Neural cell (in vitro differentiated cells): ENCODE data around the gene CCDC7.

Source experiments
- EP300 ChIP-seq: fragments of 450-650 bp; conservative IDR thresholded peaks from 2 replicates; pipeline ENCODE4 v1.6.1; 2014; ENCODE audit warnings: antibody characterized with exemption, mild to moderate bottlenecking, moderate library complexity; ENCODE audit not compliant: poor library complexity, severe bottlenecking
- EZH2 ChIP-seq: fragments of 200-600, 300-800 bp; shearing (Covaris generic), sonication (generic); IDR thresholded peaks from 2 replicates; pipeline ENCODE4 v1.6.1; 2014; ENCODE audit warnings: antibody characterized with exemption, low read length, borderline replicate concordance, mild to moderate bottlenecking; ENCODE audit not compliant: insufficient read depth, poor library complexity, severe bottlenecking
- MXI1 ChIP-seq: fragments of 450-650 bp; conservative IDR thresholded peaks from 2 replicates; pipeline ENCODE4 v1.6.1; 2014; ENCODE audit warnings: antibody characterized with exemption, mild to moderate bottlenecking; ENCODE audit not compliant: poor library complexity, severe bottlenecking
- POLR2AphosphoS5 ChIP-seq: IDR thresholded peaks from 2 replicates; pipeline ENCODE4 v1.6.1; 2012
- RAD21 ChIP-seq: fragments of 450-650 bp; conservative IDR thresholded peaks from 2 replicates; pipeline ENCODE4 v1.6.1; 2014; ENCODE audit warnings: antibody characterized with exemption, mild to moderate bottlenecking, moderate library complexity
- TAF1 ChIP-seq: IDR thresholded peaks from 2 replicates; pipeline ENCODE4 v1.6.1; 2012; ENCODE audit warnings: low read depth
- TF ChIP-seq, protein P1 (sequence below): IDR thresholded peaks from 2 replicates; pipeline ENCODE4 v1.6.1; 2012; ENCODE audit warnings: borderline replicate concordance
- TF ChIP-seq, protein P2 (sequence below): fragments of 450-650 bp; IDR thresholded peaks from 2 replicates; pipeline ENCODE4 v1.5.1; 2014; ENCODE audit warnings: antibody characterized with exemption, mild to moderate bottlenecking, moderate library complexity; ENCODE audit not compliant: poor library complexity, severe bottlenecking

- TF ChIP-seq, protein P1, sequence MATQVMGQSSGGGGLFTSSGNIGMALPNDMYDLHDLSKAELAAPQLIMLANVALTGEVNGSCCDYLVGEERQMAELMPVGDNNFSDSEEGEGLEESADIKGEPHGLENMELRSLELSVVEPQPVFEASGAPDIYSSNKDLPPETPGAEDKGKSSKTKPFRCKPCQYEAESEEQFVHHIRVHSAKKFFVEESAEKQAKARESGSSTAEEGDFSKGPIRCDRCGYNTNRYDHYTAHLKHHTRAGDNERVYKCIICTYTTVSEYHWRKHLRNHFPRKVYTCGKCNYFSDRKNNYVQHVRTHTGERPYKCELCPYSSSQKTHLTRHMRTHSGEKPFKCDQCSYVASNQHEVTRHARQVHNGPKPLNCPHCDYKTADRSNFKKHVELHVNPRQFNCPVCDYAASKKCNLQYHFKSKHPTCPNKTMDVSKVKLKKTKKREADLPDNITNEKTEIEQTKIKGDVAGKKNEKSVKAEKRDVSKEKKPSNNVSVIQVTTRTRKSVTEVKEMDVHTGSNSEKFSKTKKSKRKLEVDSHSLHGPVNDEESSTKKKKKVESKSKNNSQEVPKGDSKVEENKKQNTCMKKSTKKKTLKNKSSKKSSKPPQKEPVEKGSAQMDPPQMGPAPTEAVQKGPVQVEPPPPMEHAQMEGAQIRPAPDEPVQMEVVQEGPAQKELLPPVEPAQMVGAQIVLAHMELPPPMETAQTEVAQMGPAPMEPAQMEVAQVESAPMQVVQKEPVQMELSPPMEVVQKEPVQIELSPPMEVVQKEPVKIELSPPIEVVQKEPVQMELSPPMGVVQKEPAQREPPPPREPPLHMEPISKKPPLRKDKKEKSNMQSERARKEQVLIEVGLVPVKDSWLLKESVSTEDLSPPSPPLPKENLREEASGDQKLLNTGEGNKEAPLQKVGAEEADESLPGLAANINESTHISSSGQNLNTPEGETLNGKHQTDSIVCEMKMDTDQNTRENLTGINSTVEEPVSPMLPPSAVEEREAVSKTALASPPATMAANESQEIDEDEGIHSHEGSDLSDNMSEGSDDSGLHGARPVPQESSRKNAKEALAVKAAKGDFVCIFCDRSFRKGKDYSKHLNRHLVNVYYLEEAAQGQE, result no peak
- TF ChIP-seq, protein P2, sequence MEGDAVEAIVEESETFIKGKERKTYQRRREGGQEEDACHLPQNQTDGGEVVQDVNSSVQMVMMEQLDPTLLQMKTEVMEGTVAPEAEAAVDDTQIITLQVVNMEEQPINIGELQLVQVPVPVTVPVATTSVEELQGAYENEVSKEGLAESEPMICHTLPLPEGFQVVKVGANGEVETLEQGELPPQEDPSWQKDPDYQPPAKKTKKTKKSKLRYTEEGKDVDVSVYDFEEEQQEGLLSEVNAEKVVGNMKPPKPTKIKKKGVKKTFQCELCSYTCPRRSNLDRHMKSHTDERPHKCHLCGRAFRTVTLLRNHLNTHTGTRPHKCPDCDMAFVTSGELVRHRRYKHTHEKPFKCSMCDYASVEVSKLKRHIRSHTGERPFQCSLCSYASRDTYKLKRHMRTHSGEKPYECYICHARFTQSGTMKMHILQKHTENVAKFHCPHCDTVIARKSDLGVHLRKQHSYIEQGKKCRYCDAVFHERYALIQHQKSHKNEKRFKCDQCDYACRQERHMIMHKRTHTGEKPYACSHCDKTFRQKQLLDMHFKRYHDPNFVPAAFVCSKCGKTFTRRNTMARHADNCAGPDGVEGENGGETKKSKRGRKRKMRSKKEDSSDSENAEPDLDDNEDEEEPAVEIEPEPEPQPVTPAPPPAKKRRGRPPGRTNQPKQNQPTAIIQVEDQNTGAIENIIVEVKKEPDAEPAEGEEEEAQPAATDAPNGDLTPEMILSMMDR, result no peak
- no peak for TF ChIP-seq EZH2
- no peak for TF ChIP-seq TAF1
- no peak for TF ChIP-seq POLR2AphosphoS5
- no peak for TF ChIP-seq EP300
- TF ChIP-seq MXI1, result no peak
- TF ChIP-seq RAD21, result no peak
These were observed 137.0 kb downstream of the CCDC7 start for GRCh38 chr10:32582946-32583345.
